RPMI8226 (cell line): ENCODE measurements around the gene CMYA5.
A peak's percentile ranks its signal among the peaks of the same experiment; 100 is the strongest.
"Not testable (repeated sequence)": the region's sequence is repeated elsewhere in the genome, so short reads cannot be mapped to it uniquely, and the experiment has no call there.

ENCODE experiments used
- DNase-seq: peaks from one replicate; pipeline ENCODE4 v3.0.0-alpha.2; 2015

Gene CMYA5

DNA sequence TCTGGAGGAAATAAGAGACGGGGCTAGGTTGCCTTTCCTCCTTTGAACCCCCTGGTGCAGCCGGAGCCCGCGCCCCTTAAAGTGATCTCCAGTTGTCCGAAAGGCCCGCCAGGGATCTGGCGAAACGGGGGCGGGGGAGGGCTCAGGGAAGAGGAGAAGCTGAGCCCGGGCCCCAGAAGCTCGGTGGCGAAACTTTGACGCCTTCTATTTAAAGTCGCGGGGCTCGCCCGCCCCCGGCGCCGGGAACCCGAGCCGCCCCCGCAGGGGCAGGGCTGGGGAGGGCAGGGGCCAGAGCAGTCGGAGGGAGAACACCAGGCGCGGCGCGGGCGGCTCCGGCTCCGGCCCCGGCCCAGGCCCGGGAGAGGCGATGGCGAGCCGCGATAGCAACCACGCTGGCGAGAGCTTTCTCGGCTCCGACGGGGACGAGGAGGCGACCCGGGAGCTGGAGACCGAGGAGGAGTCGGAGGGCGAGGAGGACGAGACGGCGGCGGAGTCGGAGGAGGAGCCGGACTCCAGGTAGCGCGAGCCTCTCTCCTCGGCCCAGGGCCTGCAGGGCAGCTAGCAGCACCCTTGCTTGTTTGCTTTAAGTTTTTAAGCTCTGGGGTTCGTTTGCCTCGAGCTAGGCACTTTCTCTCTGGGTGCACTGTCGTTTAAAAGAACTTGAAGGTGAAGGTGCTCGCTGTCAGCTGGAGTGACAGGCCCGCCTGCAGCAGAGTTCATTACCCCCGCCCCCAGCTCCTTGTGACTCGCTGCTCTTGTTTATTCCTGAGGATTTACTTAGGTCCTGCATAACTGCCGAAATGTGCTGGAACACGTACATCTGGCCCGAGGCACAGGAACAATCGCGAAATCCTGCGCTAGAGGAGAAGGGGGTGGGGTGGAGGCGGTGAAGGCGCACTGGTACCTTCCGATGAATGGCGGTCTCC lies at the start of gene CMYA5:
TSS of gene CMYA5 (plus strand) at position 296 of the 926 bp plus-strand sequence. CDS start at position 368, 72 bp downstream.
- no peak for DNase-seq

GRCh38 chr5:79640571-79641055 lies 49.0 kb upstream of the CMYA5 start:
- no peak for DNase-seq

DNA sequence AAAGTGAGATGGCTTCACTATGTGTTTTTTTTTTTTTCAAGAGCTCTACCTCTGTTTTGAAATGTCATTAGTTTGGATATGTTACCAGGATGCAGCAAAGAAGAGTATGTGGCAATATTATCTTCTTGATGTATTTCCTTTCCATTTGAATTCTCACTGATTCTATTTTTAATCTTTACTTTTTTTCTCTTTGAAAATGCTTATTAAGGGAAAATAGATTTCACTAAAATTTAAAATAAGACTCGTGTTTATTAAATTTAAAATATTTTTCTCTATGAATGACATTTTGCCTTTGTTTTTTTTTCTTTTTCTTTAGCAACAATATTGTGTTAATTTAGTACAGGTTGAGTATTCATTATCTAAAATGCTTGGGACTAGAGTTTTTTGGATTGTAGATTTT lies 48.2 kb upstream of the CMYA5 start:
- no peak for DNase-seq

DNA sequence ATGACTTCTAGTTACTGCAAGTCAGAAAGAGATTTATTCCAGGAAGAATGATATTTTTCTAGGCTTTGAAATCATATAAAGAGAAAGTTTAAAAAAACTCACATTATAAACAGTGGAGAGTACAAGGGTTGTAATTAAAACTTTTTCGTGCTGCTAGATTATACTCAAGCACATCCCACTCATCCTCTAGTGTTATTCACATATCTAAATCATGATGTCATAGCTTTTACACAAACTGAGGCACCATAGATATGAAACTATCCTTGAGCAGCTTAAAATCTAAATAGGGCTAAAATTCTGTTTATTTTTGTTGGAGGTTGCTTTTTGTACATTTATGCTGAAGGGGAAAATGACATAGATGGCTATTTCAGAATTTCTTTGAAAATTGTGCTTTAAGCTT lies 47.4 kb upstream of the CMYA5 start:
- DNase-seq: no peak

DNA sequence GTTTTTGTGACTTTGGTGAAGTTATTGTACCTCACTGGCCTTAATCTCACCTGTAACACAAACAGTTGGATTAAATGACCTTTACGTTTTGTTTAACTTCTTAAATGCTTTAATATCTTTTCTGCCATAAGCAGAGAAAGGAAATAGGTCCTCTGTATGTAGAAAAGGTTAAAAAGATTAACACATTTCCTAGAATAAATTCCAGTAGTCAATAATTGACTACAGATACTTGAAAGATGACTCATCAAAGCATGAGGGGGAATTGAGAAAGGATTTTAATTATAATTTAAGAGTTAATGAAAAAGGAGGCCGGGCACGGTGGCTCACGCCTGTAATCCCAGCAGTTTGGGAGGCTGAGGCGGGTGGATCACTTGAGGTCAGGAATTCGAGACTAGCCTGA lies 35.8 kb upstream of the CMYA5 start:
- DNase-seq: no peak

DNA sequence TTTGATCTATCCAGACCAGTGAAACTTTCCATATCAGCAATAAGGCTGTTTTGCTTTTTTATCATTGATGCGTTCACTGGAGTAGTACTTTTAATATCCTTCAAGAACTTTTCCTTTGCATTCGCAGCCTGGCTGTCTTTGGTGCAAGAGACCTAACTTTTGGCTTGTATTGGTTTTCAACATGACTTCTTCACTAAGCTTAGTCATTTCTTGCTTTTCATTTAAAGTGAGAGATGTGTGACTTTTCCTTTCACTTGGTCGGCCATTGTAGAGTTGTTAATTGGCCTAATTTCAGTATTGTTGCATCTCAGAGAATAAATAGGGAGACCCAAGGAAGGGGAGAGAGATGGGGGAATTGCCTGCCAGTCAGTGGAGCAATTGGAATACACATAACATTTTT lies 26.4 kb upstream of the CMYA5 start:
- no peak for DNase-seq

DNA sequence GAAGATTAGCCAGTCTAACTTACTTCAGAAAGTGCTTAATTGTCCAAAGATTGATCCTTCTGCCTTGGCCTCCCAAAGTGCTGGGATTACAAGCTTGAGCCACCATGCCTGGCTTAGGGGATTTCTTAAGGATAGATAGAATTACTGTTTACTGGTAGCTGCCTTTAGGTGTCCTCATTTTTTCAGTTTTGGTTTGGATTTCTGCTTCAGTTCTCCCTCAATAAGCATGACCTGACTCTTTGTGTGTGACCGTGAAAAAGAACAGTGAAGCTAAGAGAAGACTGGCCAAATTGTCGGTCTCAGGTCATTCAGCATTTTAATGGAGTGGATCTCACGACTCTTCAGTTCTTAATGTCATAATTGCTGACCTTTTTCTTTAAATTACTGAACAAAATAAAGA lies 22.9 kb upstream of the CMYA5 start:
- no peak for DNase-seq

DNA sequence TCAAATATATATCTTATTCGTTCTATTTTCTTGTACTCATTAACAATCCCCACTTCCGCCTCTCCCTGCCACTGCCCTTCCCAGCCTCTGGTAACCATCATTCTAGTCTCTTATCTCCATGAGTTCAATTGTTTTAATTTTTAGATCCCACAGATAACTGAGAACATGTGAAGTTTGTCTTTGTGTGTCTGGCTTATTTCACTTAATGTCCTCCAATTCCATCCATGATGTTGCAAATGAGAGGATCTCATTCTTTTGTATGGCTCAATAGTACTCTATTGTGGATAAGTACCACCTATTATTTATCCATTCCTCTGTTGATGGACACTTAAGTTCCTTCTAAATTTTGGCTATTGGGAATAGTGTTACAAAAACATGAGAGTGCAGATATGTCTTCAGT lies 17.2 kb upstream of the CMYA5 start:
- DNase-seq: no peak

DNA sequence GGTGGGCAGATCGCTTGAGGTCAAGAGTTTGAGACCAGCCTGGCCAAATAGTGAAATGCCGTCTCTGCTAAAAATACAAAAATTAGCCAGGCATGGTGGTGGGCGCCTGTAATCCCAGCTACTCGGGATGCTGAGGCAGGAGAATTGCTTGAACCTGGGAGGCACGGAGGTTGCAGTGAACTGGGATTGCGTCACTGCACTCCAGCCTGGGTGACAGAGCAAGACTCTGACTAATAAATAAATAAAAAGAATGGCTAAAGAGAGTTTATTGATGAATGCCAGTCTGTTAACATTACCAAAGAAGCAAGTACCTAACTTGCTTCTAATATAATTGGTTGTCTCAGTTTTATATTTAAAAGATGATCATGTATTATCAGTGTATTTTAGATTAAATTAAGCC lies 13.3 kb upstream of the CMYA5 start:
- not testable (repeated sequence) for DNase-seq

DNA sequence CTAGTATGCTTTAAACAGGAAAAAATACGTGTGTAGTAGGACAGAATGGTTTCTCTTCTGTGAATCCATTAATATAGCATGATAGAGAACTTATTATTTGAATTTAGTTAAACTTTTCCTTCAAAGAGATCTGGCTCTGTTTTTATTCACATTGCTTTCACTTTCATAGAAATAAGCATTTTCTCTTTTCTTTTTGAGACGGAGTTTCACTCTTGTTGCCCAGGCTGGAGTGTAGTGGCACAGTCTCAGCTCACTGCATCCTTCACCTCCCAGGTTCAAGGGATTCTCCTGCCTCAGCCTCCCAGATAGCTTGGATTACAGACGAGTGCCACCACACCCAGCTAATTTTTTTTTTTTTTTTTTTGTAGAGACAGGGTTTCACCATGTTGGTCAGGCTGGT lies 7.5 kb upstream of the CMYA5 start:
- not testable (repeated sequence) for DNase-seq

- no peak for DNase-seq
Measured at GRCh38 chr5:79684782-79685181, 4.9 kb upstream of the CMYA5 start.

- no peak for DNase-seq
Measured at GRCh38 chr5:79685627-79686026, 4.0 kb upstream of the CMYA5 start.

- no peak for DNase-seq
Measured at GRCh38 chr5:79686799-79687198, 2.8 kb upstream of the CMYA5 start.

GRCh38 chr5:79687889-79688288 lies 1.7 kb upstream of the CMYA5 start:
- DNase-seq: no peak

DNA sequence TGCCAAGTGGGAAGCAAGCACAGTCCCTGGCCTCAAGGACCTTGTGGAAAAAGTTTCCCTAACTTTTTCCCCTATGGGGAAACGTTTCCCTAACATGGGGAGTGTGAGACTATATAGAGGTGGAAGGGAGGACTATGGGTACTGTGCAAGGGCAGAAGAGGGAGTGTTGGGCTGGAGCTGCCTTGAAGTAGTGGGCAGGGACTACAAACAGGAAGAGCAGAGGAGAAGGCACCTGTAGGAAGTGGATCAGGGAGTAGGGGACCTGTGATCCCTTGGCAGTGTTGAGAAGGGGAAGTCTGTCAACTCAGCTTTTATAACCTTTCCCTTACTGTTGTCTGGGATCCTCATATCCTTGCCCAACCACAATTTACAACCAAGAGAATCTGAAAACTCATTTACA lies 1.4 kb downstream of the CMYA5 start:
- DNase-seq: no peak

DNA sequence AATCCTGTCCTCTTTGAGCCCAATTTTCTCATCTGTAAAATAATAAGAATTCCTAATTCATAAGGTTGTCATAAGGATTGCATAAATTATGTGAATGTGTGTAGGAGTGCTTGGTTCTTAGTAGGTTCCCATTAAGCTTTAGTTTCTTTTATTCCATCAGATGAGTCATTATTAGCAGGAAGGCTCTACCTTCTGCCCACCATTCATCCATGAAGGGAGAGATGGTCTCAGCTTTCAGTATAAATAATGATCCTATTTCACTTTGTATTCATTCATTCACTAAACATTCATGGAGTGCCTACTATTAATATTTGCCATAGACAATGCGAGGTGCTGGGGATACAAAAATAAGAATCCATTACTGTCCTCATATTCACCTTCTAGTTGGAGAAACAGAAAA lies 3.0 kb downstream of the CMYA5 start:
- no peak for DNase-seq

DNA sequence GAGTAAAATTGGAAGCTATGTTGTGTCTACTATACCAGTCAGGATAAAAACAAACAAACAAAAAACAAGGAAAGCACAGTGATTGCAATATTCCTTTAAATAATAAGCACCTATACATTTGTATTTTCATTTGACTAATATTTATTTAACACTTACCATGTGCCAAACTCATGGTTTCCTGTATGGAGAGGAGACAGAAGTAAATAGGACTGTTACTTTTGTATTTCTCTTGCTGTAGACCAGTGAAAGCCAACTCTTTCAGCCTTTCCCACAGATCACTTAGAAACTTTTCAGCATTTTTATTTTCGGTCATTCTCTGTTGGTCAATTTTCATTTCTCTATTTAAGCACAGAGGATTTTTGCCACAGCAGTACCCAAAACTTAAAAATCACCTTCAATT lies 4.5 kb downstream of the CMYA5 start:
- peak; percentile 7 for DNase-seq

GRCh38 chr5:79694652-79695051 lies 5.0 kb downstream of the CMYA5 start:
- peak; percentile 77 for DNase-seq

DNA sequence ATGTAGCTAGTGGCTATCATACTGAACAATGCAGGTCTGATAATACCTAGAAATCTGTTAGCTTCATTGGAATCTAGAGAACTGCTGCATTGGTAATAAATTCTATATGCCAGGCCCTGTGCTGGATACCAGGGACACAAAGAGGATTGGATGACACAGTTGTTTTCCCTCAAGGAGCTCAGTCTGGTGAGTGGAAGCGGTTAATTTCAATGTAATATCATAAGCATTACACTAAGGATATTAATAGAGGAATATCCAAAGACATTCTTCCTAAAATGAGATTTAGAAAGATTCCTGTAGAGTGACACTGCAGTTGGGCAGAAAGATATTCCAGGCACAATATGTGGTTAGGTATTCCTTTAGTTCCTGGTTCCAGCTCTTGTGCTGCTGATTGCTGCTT lies 5.9 kb downstream of the CMYA5 start:
- DNase-seq: no peak

DNA sequence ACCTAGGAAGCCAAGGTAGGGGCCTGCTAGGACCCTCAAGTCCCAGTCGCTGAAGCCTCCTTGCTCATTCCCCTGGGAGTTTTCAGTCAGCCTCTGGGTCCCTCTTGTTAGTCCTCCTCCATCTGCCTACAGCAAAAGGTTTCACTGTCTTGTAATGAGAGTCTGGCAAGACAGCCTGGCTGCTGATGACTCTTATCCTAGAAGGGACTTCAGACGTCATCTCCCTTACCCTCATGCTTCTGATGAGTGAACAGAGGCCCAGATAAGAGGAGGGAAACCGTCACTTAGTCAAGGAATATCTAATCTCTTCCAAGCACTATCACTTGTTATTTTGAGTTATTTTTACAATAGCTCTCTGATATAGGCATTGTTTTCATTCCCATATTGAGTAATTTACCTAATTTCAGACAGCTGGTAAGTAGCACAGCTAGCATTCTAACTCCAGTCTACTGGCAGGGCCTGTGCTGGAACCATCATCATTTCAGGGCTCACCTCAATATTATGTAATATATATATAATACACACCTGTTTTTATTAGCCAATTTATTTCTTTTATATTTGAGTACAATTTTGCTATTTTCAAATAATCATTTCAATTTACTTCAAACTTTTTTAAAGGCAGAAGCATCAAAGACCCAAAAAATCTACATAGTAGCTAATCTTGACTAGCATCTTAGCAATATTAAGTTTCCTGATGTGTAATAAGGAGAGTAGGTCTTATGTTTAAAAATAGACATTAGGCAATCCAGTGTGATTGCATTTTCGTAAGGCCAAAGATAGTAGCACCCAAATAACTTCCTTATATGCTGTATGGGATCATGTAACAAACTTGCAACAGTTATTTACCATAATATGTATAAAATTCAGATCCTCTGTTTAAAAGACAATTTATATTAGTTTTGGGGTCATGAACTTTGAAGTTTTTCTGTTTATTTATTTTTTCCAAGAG lies 7.9 kb downstream of the CMYA5 start:
- DNase-seq: no peak

- DNase-seq: peak; percentile 35
Measured at GRCh38 chr5:79699763-79700400, 10.2 kb downstream of the CMYA5 start.

DNA sequence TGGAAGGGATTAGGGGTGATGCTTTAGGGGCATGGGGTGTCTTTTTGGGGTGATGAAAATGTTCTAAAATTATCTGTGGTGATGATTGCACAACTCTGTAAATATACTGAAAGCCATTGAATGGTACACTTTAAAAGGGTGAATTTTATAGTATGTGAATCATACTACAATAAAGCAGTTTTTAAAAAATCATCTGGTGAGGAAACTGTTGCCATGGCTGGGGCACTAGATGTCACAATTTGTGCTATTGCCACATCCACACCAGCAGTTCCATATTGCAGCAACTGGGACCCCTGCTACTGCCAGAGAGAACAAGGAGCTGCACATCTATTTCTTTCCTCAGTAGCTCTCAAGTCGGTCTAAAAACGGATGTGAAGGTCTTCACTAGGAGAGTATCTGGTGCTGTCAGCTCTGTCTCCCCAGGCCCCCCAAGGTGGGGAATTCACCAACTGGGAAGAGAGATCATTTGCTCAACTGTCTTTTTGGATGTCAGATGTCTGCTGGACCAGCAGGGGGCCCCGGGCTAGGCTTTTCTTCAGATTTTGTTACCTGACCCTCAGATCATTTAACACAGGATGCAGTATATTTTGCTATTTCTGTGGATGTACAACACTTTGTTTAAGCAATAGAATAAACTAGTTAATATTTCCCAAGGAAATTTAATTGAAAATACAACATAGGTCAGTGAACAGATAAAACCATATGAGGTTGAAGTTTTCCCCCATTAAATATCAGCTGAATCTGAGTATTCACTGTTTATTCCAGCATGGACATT lies 13.2 kb downstream of the CMYA5 start:
- peak; percentile 43 for DNase-seq

DNA sequence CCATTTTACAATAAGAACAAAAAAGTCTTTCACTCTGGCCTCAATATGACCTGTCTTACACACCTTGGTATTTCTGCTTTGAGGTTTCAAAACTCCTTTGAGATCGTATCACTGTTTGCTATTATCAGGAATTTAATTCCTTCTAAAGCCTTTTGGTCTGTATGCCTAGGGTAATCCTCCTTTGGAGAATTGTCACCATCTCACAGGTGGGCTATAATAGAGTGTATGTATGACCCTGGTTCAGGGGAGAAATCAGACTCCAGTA lies 13.7 kb downstream of the CMYA5 start:
- no peak for DNase-seq
